GDM1 (cell line): ENCODE measurements around the gene ALK.

Experiments used
- DNase-seq: peaks from one replicate; lab custom pipeline; 2025; lab: John Stamatoyannopoulos, UW

Gene ALK

DNA sequence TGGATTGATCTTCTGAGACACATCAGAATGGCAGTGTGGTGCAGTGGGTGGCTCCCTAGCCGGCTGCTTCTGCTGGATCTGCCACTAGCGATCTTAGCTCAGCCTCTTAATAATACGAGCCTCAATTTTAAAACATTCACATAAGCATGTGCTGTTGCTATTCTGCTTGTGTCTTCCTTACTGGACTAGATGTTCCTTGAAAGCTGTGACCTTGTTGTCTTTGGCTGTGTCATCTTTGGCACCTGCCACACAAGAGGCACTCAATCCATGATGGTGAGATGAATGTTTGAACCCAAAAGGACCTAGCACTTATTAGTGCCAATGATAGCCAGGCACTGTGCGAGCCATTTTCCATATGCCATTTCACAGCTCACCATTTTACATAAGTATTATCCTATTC is 393.0 kb downstream of the ALK start:
- no peak for DNase-seq

DNA sequence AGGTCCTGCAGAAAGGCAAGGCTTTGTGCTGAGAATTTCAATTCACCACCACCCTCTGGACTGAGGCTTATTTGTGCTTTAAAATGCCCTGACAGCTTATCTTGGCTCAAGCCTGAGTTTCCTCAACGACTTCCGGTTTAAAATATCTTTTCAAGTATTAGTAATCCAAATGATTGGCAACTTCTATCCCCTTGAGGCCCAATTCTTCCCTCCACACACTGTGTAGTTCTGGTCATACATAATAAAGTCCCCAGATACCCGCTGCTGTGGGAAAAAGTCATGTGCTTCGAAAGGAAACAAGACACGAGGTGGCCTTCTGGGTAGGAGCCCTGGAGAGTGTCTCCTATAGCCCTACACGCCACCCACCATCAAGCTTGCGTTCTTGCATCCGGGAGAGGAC is 393.4 kb downstream of the ALK start:
- no peak for DNase-seq

- no peak for DNase-seq
Observed at GRCh38 chr2:29526587-29527586, 394.5 kb downstream of the ALK start.

GRCh38 chr2:29525921-29526320 is 395.5 kb downstream of the ALK start:
- DNase-seq: no peak

DNA sequence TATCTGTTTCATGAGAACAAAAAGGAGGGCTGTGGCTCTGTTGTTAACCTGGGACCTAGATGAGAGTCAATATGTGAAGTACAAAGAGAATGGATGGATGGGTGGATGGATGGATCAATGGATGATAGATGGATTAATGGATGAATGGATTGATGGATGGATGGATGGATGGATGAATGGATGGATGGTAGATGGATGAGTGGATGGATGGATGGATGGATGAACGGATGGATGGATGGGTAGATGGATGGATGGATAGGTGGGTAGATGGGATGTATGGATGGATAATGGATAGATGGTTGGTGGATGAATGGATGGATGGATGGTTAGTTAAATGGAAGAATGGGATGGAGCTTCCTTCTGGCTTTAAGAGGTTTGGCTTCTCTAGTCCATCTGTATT is 396.7 kb downstream of the ALK start:
- DNase-seq: no peak

GRCh38 chr2:29522951-29523669 is 398.3 kb downstream of the ALK start:
- no peak for DNase-seq

DNA sequence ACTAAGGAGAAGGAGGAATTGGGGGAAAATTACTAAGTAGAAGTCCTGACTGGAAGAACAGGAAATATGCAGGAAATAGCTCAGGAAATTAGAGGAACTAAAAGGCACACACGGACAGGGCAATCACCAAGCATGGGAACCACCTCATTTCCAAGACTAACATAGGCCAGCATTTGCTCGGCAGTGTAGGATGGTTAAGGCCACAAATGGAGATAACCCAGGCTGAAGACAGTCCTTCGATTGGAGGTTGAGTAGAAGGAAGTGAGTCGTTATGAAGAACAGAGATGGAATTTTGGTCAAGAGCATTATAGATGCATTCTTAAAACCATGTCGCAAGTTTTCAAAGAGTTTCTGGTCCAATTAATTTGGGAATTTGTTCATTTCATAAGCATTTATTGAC is 401.4 kb downstream of the ALK start:
- DNase-seq: no peak

- no peak for DNase-seq
Observed at GRCh38 chr2:29519338-29519925, 402.0 kb downstream of the ALK start.

DNA sequence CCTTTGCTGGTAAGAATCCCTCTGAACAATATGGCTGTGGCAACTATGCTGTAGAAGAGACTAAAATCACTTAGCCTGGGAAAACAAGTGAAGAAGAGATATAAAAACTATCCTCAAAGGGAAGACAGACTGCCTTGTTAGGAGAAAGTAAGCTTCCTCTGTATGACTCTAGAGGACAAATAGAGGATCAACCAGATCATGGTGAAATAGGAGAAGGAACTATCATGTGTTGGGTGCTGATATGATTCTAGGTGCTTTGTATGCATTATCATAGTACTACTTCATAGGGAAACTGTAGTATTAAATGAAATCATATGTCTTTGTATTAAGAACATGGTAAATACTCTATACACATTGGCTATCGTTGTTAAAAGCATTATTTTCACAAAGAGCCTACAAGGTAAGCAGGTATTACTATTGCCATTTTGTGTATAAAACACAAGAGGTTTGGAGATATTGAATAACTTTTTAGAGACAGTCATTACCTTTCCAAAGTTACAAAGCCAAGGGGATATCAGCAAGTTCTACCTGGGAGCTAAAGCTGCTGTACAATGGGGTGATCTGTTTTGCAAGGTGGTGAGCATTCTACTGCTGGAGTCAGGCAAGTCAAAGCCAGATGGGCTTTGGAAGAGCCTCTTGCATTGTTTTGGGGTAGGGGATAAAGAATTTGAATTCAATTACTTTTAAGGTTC is 402.6 kb downstream of the ALK start:
- DNase-seq: no peak

GRCh38 chr2:29518010-29518409 is 403.4 kb downstream of the ALK start:
- DNase-seq: no peak

DNA sequence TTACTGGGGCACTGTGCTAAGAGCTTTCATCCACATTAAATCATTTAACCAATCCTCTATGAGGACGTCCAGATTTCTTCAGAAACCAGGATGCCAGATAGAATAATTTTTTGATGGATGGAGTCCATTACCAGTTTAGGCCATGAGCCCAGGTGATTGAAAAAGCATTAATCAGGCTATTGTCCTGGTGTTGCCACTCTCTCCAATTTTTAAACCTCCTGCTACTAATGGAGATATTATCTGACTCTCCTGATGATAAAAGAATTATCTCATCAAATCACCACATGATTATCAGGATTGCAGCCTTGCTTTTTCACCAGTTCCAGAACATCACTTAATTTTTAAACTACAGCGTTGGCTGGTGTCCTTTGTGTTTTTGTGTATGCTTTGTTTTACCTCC is 404.0 kb downstream of the ALK start:
- DNase-seq: no peak

DNA sequence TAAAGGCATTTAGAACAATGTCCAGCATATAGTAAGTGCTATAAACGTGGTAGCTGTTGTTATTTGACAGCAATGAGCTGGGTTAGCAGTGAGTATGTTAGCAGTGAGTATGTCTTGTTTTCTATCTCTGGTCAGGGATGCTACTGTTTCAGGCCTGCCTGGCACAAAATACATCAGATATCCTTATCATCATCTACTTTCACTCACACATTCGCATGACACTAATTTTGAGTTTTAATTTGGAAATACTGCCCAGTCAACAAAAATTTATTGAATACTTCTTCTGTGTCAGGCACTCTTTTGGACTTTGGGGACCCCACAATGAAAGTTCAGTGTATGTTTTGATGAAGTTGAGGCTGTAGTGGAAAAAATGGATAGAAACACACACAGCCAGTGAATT is 404.6 kb downstream of the ALK start:
- no peak for DNase-seq

- no peak for DNase-seq
Observed at GRCh38 chr2:29509878-29510277, 411.5 kb downstream of the ALK start.

GRCh38 chr2:29509397-29509796 is 412.0 kb downstream of the ALK start:
- no peak for DNase-seq

GRCh38 chr2:29504746-29505145 is 416.6 kb downstream of the ALK start:
- DNase-seq: no peak

GRCh38 chr2:29502460-29502911 is 418.9 kb downstream of the ALK start:
- DNase-seq: no peak

- no peak for DNase-seq
Observed at GRCh38 chr2:29497375-29497774, 424.0 kb downstream of the ALK start.

DNA sequence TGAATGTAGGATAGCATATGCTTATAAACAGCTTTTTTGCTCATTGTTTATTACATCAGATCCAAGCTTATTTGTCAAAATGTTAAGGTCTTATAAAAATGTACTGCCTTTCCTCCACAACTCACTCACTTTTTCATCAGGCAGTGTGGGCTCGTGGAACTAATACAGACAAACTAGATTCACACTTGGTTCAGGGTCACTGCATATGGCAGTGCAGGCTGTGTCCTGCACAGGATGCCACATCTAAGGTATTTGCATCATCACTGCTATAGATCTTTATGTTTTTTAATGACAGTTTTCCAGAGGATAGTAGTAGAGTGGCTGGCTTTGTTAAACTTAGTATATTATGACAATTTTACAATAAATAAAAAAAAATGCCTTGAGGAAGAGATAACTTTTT is 425.2 kb downstream of the ALK start:
- DNase-seq: no peak

GRCh38 chr2:29495536-29496060 is 425.8 kb downstream of the ALK start:
- peak; percentile 7 for DNase-seq

DNA sequence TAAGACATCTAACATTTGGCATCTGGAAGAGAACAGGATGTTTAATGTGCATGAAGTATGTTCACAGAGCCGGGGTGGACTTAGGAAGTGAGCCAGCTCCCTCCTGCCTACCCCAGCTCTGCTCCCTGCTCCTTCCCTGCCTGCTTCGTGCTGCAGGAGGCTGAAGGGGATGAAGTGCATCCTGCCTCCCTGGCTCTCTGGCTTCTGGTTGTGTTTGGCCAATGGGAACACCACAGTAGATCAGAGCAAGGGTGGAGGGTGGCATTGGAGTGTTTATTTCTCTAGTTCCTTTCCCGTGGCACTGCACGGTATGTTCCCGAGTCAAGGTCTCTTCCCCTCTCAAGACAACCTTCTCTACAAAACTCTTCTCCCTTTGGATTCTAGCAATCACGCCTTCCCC is 426.3 kb downstream of the ALK start:
- no peak for DNase-seq

DNA sequence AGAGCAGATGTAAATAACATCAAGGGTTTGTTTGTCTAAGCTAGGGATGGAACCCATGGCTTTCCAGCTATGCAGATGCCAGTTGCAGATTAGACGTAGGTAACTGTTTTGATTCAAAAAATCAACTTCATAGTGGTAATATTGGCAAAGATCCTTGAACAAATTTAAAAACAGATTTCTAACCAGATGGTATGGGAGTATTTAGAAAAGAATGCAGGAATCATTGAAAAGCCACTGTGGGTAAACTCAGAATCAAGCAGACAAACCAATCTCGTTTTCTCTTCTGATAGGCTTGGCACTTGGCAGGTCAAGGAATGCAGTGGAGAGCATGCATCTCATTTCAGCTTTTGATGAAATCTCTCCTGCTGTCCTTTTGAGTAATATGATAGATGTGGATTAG is 428.7 kb downstream of the ALK start:
- no peak for DNase-seq

DNA sequence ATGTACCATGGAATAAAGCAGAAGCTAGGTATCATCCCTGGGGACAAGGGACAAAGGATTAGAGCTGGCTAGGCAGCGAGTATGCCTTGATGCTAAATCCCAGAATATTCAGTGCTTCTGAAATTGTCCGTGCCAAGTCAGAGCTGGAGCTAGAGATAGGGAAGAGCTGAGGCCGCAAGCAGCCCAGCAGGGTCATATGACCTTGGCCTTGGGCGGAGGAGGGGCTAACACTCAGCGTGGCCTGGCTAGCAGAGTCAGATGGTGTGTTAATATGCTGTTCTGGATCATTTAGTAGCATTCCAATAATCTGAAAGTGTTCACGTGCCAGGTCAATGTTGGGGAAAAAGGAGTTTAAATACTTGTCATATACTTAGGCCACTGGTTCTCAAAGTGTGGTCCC is 431.3 kb downstream of the ALK start:
- DNase-seq: no peak
